GM21447 (cell line): Measurements from ENCODE around the gene STK32A.

ENCODE experiments used
- ATAC-seq: cut with Tn5 transposase; IDR thresholded peaks from one replicate; pipeline ENCODE4 v1.9.1; 2021; ENCODE audit not compliant: unreplicated experiment

STK32A gene

GRCh38 chr5:147413266-147413665, 178.4 kb downstream of the STK32A start:
- no peak for ATAC-seq

GRCh38 chr5:147415651-147416050, 180.8 kb downstream of the STK32A start:
- no peak for ATAC-seq

DNA sequence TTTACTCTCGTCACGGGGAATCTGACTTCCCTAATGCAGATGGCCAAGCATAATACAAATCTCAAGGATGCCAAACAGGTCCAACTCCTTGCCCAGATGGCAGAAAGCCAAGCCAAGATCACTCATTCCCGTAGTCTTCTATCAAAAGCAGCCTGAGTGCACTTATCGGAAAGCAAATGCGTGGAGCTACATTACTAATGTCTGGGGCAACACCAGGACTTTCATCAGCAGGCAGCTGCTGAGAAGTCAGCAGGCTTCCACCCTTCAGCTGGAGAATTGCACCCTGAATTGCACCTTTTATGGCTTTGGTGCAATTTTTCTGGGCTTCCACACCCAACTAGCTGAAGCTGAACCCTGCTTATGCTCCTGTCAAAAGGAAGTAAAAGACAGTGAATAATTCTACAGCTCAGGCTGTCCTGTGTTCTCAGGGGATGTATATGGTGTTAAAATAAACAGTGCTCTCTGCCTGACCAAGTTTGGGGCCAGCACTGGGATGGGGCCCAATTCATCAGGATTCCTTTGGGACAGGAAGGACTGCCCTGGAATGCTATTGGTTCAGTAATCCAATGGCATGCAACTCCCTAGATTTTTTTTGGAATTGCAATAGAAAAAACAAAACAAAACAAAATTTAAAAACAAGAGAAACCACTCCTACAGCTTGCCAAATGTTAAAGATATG, 182.4 kb downstream of the STK32A start:
- no peak for ATAC-seq

- no peak for ATAC-seq
Measured at GRCh38 chr5:147418613-147419012, 183.8 kb downstream of the STK32A start.

DNA sequence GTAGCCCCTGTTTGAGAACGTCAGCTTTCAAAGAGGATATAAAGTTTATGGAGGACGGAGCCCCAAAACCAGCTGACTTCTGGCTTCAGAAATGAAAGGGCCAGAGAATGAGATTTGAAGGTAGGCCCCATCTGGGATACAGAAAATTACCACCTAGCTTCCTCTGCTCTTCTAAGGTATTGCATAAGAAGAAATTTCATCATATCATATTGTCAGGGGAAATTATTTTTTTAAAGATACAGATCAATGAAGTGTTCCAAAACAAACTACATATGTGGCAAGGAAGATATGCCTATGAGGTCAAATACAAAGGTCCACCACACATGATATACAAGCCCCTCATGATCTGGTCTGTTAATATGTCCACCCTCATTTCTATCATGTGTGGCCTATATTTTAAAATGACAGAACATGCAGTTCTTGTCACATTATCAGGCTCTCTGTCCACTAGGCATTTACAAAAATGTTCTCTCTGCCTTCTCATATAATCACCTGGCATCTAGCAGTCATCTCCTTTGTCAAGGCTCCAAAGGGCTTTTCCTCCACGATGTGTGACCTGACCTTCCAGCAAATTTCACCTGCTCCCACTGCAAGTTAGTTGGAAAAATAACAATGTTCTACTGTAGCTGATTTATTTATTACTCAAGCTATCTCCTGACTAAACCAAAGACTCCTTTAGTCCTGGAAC, 192.0 kb downstream of the STK32A start:
- no peak for ATAC-seq

DNA sequence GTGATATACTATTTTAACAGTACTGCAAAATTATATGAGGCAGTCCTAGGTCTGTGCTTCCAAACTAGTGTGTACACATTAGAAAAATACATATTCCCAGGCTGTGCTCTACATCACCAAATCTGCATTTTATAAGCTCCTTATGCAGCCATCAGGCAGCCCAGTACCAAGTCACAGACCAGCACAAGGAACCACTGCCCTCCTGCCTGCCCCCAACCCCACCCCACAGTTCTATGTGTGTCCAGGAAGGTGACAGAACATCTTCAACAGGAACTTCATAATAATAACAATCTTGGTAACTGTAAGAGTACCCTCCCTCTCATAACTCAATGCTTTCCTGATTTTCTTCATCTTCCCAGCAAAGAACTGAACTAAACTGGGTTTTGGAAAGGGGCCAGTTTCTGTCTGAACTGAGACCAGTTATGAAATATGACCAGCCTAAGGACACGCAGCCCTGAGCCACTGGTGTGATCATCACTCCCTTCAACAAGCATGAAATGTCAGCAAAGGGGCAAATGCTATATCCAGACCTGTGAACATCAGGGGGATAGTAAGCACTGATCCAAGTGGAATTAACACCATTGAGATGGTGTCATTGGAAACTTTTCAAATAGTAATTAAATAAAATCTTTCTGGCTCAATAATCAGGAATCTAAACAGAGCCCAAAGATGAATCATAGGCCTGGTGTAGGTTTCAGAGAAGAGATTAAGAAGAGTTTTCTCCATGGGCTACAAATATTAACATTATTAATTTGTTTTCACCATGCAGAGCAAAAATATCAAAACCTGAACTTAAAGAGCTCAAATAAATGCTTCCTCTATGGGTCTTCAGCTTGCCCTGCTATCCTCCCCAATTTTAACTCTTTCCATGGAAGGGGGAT, 192.9 kb downstream of the STK32A start:
- no peak for ATAC-seq

- ATAC-seq: no peak
Measured at GRCh38 chr5:147430628-147431027, 195.8 kb downstream of the STK32A start.

DNA sequence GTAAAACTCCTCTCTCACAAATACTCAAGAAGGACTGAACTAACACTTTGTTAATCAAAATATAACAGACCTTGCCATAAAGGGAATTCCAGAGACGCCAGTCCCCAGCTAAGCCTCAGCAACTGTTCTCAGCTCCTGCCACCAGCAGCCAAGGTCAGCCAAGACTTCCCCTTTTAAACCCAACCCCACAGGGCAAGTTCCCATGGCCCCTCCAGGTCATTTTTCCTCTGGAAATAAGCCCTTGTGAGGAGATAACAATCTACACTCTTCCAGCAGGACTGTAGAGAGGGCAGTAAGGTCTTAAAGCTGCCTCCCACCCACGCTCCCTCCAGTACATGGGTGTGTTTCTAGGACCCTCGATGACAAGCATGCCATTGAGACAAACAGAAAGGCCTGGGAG, 196.8 kb downstream of the STK32A start:
- no peak for ATAC-seq

GRCh38 chr5:147432323-147432722, 197.5 kb downstream of the STK32A start:
- ATAC-seq: no peak

DNA sequence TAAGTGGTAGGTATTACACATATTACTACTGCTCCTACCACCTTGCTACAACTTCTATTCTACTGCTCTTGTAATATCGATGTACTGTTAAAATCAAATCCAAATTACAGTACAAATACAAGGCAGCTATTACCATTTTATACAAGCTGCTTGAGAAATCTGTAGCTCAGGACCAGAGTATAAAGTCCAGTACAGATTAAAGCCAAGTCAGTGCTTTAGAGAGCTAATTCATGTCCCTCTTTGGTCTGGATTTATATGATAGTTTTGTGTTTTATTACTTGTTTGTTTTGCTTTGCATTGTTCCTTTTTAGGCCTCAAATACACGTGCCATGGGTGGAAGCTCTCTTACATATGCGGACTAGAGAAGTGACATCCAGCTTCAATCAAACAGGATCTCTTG, 199.2 kb downstream of the STK32A start:
- no peak for ATAC-seq

GRCh38 chr5:147436596-147436995, 201.8 kb downstream of the STK32A start:
- no peak for ATAC-seq

GRCh38 chr5:147437161-147437596, 202.4 kb downstream of the STK32A start:
- ATAC-seq: no peak
